ENCODE measurements around the gene PKIB.

Gene PKIB

DNA sequence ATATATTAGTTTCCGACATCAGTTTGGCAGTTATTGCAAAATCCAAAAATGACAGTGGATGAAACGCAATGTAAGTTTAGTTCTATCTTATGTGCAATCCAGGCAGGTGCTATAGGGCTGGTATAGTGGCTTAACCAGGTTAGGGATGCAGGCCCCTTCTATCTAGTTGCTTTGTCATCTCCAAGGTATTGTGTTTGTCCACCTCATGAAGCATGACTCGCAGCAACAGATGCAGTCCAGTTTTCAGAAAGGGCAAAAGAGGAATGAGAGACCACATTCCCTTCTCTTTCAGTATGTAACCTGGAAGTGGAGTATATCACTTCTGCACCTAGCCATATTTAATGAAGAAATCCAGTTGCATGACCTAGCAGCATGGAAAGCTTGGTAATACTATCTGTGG lies 59.7 kb downstream of the PKIB start:
- no peak for DNase-seq

DNA sequence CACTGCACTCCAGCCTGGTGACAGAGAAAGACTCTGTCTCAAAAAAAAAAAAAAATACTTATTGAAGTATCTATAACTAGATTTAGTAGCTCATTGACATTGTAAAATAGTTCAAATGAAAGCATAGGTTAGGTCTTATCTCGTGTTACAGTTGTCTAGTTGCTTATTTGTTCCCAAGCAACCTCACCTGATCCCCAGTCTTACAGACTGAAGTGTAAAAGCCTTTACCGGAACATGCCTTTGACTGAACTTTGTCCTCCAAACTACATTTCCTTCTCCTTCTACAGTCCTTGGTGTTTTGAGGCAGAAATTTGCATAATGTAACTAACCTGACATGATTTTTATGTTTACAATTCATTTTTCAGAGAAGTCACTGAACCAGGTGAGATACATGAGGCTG lies 61.0 kb downstream of the PKIB start:
- no peak for DNase-seq

DNA sequence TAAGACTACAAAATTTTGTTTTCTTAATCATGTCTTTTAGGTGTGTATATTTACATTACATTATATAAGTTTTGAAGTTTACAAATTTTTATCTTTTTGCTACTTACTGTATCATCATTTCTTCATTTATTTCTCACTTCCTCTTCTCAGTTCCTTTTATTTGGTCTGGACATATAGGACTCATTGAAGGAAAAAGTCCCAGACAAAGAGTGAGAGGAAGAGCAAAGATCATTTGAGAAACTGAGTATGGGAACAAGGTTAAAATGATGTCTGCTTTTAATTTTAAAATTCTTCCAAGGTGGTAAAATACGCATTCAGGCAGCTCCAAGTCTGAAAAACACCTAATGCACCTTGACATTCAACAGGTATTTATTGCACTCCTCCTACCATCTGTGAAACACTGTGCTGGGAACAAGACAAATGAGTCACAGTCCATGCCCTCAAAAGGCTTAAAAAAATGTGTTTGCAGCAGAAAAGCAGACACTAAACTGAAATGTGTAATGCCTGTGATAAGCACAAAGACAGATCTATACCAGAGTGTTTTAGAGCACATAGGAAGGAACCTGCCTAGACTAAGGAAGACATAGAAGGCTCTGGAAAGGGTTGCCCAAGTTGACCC lies 63.2 kb downstream of the PKIB start:
- no peak for DNase-seq

DNA sequence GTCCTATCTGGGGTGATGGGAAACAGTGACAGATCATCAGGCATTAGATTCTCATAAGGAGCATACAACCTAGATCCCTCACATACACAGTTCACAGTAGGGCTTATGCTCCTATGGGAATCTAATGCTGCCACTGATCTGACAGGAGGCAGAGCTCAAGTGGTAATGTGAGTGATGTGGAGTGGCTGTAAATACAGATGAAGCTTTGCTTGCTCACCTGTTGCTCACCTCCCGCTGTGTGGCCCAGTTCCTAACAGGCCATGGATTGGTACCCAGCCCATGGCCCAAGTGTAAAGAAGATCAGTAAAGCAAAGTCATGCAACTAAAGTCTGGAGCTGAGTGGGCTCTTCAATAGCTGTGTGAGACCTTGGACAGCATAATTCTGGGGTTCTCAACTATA lies 65.9 kb downstream of the PKIB start:
- no peak for DNase-seq

DNA sequence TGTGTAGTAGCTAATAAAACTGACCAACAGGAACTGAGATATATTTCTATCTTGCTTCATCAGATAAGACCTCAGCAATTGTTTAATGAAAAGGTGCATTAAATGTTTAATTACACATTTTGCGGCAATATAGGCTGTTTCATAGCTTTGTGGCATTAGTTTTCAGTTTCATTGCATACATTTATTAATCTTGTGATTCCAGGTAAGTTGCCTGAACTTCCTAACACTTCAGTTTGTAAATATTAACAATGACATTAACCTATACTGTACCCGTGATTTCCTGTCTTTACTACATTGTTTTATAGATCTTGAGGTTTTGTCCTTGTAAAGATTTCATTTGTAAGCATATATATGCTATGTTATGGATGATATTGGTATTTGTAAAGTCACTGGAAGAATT lies 66.5 kb downstream of the PKIB start:
- no peak for DNase-seq

DNA sequence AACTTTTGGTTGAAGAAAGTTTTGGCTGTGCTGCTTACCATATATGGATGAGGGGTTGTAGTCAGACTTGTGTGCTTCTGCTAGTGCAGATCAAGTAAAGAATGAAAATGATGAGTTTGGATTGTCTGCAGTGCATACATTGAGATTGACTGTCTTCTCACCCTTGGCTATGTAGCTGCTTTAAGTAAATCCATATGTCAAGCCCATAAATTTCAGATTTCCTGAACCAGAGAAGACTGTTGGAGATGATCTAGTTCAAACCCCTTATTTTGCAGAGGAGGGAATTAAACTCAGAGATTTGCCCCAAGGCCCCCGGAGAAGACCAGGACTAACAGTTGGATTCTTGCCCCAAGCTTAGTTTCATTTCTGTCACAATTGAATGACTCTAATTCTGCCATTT lies 67.2 kb downstream of the PKIB start:
- no peak for DNase-seq

DNA sequence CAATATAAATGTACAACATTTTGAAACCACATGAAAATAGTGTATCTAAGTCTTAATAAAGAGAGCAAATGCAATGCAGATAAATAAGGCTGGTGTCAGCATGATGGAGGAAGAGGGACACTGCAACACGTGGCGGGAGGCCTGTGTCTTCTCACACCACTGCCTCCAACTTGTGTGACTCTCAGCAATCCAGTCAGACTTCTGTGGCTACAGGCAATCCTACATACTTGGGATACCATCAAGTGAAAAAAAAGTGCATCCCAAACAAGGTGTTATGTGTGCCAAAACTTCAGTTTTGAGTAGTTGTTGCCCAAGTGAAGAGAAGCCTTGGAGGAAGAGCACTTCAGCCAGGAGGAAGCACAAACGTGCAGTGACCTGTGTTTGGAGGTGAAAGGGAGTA lies 68.6 kb downstream of the PKIB start:
- no peak for DNase-seq

DNA sequence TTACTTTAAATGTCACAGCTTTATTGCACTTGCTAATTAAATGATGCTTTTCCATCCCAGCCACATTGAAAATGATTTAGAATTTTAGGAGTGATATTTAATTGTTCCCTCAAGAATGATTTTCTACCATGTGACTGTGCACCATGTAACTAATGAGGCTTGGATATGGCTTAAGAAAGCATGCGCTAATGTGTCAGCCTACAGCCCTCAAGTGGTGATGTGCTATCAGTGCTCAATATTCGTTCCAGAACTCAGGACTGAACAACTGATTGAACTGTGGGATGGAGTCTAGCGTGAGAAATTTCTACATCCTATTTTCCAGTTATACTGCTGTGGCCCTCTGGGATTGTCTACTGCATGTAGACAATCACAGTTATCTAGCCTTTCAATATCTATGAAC lies 71.5 kb downstream of the PKIB start:
- no peak for DNase-seq

DNA sequence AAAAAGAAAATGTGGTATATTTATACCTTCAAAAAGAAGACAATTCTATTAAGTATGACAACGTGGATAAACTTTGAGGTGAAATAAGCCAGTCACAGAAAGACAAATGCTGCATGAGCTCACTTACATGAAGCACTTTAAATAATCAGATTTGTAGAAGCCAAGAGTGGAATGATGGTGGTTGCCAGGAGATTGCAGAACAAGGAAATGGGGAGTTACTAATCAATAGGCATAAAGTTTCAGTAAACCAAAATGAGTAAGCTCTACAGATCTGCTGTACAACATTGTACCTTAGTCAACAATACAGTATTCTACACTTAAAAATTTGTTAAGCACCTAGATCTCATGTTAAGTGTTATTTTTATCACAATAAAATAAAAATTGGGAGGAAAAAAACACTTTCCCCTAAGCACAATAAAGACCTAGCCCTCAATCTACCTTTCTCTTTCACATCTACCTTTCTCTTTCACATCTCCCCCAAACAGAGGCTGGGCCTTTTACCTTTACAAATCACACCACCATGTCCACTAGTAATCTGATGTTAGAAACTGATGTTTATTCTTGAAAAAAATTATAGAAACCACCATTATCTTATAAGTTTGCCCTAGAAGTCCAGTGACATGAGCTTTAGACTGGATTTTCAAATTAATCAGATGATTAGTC lies 73.9 kb downstream of the PKIB start:
- no peak for DNase-seq

DNA sequence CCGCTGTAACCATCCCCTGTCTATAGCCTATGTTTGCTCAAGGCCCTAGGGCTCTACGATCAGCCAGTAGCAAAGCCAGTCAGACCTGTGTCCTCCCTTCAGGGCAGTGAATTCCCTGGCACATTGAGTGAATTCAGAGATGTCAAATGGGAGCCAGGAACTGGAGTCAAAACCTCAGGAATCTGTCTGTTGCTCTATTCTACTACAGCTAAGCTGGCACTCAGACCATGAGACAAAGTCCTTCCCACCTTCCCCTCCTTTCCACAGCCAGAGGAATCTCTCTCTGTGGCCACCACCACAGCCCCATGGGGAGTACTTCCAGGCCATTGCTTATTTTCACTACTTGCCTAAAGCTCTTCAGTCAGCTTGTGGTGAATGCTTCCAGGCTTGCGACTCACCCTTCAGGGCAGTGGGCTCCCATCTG lies 82.0 kb downstream of the PKIB start:
- DNase-seq = no peak

DNA sequence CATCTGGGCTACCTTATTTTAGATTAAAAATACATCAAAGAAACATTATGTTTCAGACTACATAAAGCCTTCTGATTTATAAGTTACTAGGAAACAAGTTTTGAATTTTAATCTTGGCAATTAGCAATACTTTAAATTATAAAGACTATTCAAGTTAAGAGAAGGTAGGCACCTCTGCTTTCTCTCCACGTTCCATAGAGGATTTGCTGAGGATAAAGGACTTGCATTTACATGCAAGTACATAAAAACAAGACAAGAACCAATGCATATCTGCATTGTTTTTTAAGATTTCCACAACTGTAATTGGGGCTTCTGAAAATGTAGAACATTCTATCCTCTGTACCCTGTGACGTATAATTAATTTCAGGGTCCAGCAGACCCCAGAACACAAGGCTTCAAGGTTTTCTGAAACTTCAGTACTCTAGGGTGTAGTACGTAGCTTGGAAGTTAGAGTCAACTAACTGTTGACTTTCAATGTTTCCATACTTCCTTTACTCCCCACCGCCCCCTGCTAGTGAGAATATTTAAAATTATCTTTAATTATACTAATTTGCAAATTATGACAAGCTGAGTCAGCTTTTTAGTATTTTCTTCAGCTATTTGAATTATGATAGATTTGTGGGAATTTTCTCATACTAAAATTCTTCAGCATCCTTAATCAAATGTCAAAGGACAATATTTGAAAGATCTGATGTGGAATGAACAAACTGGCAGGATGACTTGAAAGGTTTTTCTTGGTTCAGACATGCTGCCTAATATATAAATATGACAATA lies 82.8 kb downstream of the PKIB start:
- DNase-seq = no peak

DNA sequence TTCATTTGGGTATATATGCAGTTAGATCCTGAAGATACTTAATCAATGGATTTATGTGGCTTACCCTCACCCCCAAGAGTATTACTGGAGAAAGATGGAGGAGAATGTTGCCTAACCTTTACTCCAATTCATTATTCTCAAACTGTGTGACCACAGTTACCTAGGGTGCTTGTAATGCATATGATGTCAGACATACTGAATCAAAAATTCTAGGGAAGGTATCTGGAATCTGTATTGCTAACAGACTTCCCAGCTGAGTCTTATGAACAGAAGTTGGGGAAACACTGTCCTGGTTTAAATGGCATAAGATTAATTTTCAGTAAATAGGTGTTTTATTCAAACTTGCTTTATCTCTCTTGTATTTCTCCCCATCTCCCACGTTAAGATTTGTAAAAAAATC lies 83.9 kb downstream of the PKIB start:
- DNase-seq = no peak

DNA sequence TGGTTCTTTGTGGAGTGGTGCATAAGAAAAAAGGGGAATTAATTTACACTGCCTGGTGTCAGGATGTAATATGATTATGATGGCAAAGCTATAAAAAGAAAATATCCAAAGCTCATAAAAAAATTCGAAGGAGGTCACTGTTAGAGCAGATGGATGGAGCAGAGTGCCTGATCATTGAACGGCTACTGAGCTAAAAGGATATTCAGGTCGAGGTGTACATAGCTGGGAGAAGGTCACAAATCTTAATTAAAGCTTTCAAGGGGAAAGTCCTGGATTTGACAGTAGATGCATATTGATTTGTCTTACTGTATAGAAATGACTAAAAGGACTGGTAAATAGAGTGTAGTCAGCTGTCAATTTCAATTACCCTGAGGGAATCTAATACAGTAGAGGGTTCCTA lies 84.4 kb downstream of the PKIB start:
- DNase-seq = no peak

DNA sequence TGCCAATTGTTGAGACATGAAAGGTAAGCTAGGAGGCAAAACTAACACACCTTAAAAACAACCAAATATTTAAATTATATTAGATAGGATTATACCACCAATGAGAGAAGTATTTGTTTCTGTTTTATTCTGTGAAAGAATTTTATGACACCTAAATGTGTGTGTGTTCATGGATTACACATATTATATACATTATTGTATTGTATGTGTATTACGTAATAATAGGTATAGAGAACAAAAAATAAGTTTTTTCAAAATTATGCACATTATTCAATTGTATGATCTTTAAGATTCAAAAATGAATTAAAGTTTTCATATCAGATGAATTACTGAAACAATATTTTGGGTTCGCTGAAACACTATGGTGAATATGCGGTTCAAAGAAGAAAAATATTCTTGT lies 85.0 kb downstream of the PKIB start:
- no peak for DNase-seq

DNA sequence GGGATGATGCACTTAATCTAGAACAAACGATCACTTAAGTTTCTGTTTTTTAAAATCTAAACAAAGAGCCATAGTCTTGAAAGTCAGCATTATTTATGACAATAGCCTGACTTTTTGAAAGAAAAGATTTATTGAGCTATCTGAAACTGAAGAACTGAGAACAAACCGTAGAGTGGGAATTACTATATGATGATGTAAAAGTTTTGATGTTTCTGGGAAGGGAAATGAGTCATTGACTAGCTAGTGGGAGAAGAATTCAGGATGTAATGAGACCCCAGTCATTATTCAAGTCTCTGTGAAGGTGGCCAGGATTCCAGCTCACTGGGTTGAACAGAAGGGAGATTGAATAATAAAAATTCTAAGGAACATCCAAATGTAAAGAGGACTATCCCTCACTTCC lies 85.9 kb downstream of the PKIB start:
- no peak for DNase-seq

DNA sequence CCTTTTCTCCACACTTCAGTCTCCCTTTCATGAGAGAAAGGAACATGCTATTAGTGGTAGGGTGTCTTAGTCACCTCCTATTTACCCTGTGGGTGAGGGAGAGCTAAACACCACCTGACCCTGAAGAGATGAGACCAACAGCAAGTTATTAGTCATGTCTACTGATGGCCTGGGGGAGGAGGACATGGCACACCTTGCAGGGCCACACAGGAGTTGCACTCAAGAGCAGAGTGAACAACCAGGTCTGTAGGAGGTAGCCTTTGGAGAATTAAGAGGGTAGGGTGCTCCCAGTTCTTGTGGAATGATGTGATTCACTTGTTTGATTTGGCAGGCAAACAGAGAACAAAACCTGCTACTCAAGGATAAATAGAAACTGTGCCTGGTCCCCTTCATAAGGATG lies 86.6 kb downstream of the PKIB start:
- no peak for DNase-seq

DNA sequence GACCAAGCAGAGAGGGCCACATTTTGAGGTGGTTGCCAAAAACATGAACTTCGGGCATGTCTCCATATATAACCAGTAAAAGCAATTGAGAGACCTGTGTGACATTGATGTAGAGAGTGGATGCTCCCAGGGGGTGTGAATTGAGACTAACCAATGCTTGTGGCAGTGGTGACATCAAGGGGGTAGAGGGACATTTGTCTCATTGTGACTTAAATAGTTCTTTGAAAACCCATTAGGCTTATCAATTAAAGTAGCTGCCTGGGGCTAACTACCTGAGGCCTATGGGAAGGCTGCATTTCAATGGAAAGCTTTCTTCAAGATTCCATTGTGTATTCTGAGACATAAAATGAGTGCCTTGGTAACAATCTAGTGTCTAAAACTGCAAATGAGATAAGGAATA lies 87.3 kb downstream of the PKIB start:
- DNase-seq = no peak

DNA sequence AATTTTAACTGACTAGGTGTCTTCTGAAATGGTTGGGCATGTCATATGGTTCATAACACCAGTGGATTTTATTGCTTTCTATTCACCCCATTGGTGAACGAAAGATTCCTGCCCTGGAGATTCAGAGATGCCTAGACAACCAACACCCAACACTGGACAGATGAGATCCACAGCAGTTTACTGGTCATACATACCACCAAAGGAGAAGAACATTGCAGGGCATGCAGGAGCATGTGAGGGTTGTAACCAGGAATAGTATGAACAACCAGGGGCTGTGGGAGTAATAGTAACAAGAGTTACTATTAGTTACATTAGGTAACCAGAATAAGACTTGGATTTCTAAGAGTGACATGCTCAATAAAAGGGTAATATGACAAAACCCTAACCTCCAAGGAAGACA lies 91.5 kb downstream of the PKIB start:
- no peak for DNase-seq

DNA sequence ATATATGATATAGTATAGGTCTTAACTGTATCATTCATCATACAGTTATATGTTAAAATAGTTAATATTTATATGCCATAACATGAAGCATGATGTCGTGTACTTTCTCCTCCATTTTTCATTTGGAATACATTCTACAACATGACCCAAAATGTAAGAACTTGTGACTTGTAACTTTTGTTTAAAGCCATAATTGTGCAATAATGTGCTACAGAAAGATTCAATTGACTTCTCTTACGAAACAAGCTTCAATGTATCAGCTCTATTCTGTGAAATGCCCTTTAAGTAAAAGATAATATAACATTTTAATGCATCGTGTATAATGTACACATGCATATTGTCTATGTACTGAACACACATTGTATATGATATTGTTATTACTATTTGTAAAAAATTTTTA lies 92.6 kb downstream of the PKIB start:
- no peak for DNase-seq

DNA sequence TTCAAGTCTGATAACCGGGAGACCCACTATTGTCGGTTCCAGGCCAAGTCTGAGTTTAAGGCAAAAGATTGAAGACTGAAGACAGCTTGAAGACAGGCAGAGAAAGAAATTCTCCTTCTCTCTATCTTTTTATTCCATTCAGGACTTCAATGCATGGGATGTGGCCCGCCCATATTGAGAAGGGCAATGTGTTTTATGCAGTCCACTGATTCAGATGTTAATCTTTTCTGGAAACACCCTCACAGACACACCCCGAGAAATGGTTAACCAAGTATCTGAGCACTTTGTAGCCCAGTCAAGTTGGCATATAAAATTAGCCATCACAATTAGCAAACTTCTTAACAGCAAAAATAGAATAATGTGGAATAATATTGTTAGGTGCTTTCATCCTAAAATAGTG lies 93.9 kb downstream of the PKIB start:
- DNase-seq = no peak

DNA sequence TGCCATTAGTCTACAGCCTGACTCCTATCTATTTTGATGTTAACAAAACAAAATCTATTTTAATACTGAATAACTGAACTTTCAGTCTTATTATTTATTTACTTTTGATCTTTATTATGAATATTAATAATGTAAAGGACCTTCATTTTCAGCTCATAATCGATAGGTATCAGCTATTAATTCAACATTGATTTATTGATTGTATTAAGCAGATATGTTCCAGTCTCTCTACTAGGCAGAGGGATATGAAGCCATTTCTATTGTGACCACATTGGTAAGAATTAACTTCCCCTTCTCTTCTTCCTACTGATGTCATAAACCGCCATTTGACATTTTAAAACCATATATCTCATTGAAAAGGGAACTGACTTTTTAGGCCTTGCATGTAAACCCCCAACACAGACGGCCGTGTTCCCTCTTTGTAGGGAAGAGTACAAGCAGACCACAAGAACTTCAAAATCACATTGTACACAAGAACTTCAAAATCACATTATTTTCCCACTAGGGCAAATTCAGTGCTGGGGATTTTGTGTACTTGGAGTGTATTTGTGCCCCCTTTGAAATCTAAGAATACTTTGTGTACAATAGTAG lies 99.8 kb downstream of the PKIB start:
- DNase-seq = no peak

DNA sequence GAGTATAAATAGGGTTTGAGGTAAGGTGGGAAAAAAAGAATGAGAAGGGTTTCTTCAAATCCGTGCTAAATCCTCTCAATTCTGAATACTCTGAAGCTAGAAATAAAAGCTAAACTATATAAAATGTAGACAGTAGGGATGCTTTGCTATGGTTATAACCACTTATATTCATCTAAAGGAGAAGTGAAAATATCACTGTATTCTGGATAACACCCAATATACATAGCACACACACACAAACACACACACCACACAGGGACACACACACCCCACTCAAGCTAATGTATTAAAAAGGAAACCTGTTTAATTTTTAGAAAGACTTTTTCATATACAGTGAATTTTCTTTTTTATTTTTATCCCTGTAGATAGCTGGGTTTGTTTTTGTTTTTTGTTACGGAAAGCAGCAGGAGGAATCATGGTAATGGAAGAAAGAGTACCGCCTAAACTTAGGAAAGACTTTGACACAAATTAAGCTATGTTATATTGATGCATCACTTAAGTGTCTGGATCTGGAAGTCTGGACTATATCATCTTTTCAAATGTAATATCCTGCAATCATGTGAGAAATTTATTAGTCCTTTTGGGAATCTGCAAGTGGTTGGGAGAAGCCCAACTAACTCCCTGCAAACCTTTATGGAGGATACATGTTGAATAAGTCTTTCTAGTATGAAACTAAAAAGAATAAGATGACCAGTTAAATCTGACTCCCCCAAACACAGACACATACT lies 100.9 kb downstream of the PKIB start:
- DNase-seq = no peak

DNA sequence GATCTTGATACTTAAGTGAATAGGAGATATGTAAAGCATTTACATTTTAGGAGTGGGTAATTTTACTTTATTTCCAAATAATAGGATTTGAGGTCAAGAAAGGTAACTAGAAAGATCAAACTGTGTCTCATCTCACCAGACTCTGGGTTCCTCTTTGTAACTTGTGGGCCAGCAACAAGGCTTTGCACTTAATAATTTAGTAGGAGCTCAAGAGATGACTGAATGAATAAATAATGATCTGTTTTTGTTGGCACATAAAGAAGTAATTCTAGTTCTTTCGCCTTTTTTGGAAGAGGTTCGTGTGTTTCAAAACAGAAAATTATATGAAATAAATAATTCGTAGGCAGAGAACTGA lies 101.9 kb downstream of the PKIB start:
- DNase-seq = no peak

Measured in midbrain (tissue), 1 donor.